A673 (cell line): ENCODE data around the gene DHRS12. TPM values are rescaled to one million over a fixed set of nuclear protein-coding genes. Genes with fewer than 3 reads are reported as not detected.
"Not testable (repeated sequence)": the region's sequence is repeated elsewhere in the genome, so short reads cannot be mapped to it uniquely, and the experiment has no call there.

Experiments used
- BruUV-seq: library from RNA; stranded (reverse); fragments of 400-500 nt; replicated peaks from 2 replicates; lab custom pipeline; 2021; lab: Mats Ljungman, UMichigan
- CTCF ChIA-PET: fragments of 300-600 bp; sonication (Branson Sonifier 250); formaldehyde crosslinking; loops from one replicate; lab custom pipeline; 2022; ENCODE audit warnings: antibody characterized with exemption; lab: Charles Lee
- POLR2A ChIA-PET: fragments of 300-600 bp; sonication (Branson Sonifier 250); formaldehyde crosslinking; loops from one replicate; lab custom pipeline; 2022; ENCODE audit warnings: antibody characterized with exemption; ENCODE audit not compliant: low non-redundant PET; lab: Charles Lee
- DNase-seq: peaks from one replicate; pipeline ENCODE4 v3.0.0-alpha.2; 2015; ENCODE audit warnings: low spot score
- H3K27ac ChIP-seq: fragments of 200-600 bp; sonication (generic); 2 replicates; pipeline ENCODE4 v1.5.1; 2016; ENCODE audit warnings: mixed run types, low read depth, mild to moderate bottlenecking, mixed read lengths, antibody characterized with exemption, low read length; ENCODE audit not compliant: poor library complexity, severe bottlenecking
- H3K27me3 ChIP-seq: fragments of 200-600 bp; sonication (generic); replicated peaks from 2 replicates; pipeline ENCODE4 v1.6.1; 2017; ENCODE audit warnings: mixed run types, low read depth, mild to moderate bottlenecking, mixed read lengths, antibody characterized with exemption, low read length; ENCODE audit not compliant: insufficient read depth, poor library complexity
- H3K36me3 ChIP-seq: fragments of 200-600 bp; sonication (generic); 2 replicates; pipeline ENCODE4 v1.6.1; 2016; ENCODE audit warnings: mixed run types, mild to moderate bottlenecking, mixed read lengths, antibody characterized with exemption, low read length; ENCODE audit not compliant: insufficient read depth, poor library complexity, severe bottlenecking
- H3K4me1 ChIP-seq: fragments of 200-600 bp; sonication (generic); 2 replicates; pipeline ENCODE4 v1.6.1; 2017; ENCODE audit warnings: mixed run types, mild to moderate bottlenecking, mixed read lengths, antibody characterized with exemption, low read length; ENCODE audit not compliant: insufficient read depth, poor library complexity, severe bottlenecking
- H3K4me3 ChIP-seq: fragments of 200-600 bp; sonication (generic); 2 replicates; pipeline ENCODE4 v1.5.1; 2016; ENCODE audit warnings: low read depth, mixed run types, mild to moderate bottlenecking, mixed read lengths, low read length; ENCODE audit not compliant: poor library complexity, severe bottlenecking
- H3K9me3 ChIP-seq: fragments of 200-600 bp; sonication (generic); 2 replicates; pipeline ENCODE4 v1.6.1; 2016; ENCODE audit warnings: mixed run types, low read depth, mild to moderate bottlenecking, mixed read lengths, antibody characterized with exemption, low read length; ENCODE audit not compliant: poor library complexity, severe bottlenecking
- EZH2 ChIP-seq: fragments of 200-600 bp; sonication (generic); IDR thresholded peaks from 2 replicates; pipeline ENCODE4 v1.6.1; 2017; ENCODE audit warnings: borderline replicate concordance, low read depth, mild to moderate bottlenecking, mixed read lengths, antibody characterized with exemption, low read length; ENCODE audit not compliant: poor library complexity, severe bottlenecking
- intact Hi-C: fragments of 100-400 bp; cut with micrococcal nuclease; formaldehyde crosslinking; loops from one replicate; pipeline ENCODE4 v1.10.0; 2022; ENCODE audit not compliant: unreplicated experiment
- total RNA-seq: library from RNA; stranded (reverse); gene quantifications from 2 replicates; pipeline ENCODE4 v1.2.3, GENCODE V29; 2021
- TF ChIP-seq, protein P1 (sequence below): fragments of 300-800, 200-600 bp; sonication (generic); conservative IDR thresholded peaks from 2 replicates; pipeline ENCODE4 v1.5.1; 2017; ENCODE audit warnings: low read depth, mild to moderate bottlenecking, antibody characterized with exemption, low read length, moderate library complexity, mixed read lengths

The DHRS12 gene
- total RNA-seq, 1 experiment from 2014 or later: 2.8 TPM

GRCh38 chr13:51827254-51827653, 23.3 kb upstream of the DHRS12 start:
- Histone ChIP-seq H3K4me3 (no peak overlapping the region), H3K36me3 (no peaks in the 10 kb centered on the region), H3K27me3 (no peaks in the 10 kb centered on the region), H3K9me3 (no peaks in the 10 kb centered on the region), H3K27ac (no peak overlapping the region), H3K4me1 (no peaks in the 10 kb centered on the region)
- DNase-seq: no peak
- BruUV-seq: no TSS peak
- TF ChIP-seq EZH2: no peak
- TF ChIP-seq, protein P1, sequence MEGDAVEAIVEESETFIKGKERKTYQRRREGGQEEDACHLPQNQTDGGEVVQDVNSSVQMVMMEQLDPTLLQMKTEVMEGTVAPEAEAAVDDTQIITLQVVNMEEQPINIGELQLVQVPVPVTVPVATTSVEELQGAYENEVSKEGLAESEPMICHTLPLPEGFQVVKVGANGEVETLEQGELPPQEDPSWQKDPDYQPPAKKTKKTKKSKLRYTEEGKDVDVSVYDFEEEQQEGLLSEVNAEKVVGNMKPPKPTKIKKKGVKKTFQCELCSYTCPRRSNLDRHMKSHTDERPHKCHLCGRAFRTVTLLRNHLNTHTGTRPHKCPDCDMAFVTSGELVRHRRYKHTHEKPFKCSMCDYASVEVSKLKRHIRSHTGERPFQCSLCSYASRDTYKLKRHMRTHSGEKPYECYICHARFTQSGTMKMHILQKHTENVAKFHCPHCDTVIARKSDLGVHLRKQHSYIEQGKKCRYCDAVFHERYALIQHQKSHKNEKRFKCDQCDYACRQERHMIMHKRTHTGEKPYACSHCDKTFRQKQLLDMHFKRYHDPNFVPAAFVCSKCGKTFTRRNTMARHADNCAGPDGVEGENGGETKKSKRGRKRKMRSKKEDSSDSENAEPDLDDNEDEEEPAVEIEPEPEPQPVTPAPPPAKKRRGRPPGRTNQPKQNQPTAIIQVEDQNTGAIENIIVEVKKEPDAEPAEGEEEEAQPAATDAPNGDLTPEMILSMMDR: no peak
- CTCF ChIA-PET: no interaction called here
- POLR2A ChIA-PET: no interaction called here
- intact Hi-C loops: no loop called here

DNA sequence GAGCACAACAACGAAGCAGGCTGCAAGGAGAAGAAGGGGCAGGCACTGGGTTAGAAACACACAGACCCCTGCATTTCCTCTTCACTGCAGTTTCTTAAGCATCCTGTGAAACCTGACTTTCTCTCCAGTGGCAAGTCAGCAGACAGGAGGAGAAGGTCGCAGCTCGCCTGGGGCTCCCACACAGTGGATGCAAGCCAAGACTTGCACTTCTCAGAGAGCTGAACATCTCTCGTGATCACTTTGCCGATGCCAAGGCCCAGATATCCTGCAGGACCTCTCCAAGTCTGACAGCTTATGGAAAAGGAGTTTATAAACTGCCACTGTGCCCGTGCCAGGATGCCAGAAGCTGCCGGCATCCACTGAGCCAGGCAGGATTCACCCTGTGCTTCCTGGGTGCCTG, 22.6 kb upstream of the DHRS12 start:
- no peak for DNase-seq
- CTCF ChIA-PET: no interaction called here
- no peak overlapping the region for H3K4me3 ChIP-seq
- H3K4me1 ChIP-seq: no peaks in the 10 kb centered on the region
- no peaks in the 10 kb centered on the region for H3K9me3 ChIP-seq
- POLR2A ChIA-PET: no interaction called here
- intact Hi-C loops: no loop called here
- no peak for TF ChIP-seq EZH2
- no peaks in the 10 kb centered on the region for H3K36me3 ChIP-seq
- BruUV-seq: no TSS peak
- no peak overlapping the region for H3K27ac ChIP-seq
- H3K27me3 ChIP-seq: no peaks in the 10 kb centered on the region

DNA sequence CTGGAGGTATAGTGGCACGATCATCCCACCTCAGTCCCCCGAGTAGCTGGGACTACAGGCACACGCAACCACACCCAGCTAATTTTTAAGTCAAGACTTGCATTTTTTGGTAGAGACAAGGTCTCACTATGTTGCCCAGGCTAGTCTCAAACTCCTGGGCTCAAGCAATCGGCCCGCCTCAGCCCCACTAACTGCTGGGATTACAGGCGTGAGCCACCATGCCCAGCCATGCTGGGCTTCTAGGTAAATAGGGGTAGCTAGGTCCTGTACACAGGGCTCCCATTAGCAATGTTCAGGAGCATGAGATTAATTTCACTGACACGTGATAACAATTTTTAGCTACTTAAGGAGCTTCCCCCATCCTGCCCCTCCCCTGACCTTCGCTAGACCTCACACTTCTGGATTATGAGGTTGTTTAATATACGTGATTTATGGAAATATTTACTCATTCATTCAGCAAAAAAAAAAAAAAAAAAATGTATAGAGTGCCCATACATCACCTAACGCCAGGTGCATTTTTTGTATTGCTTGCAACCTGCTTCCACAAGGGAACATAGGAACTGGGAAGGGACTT, 21.8 kb upstream of the DHRS12 start:
- no peaks in the 10 kb centered on the region for H3K36me3 ChIP-seq
- BruUV-seq: no TSS peak
- H3K4me3 ChIP-seq: no peak overlapping the region
- no peak overlapping the region for H3K27ac ChIP-seq
- no peak for DNase-seq
- no peak for TF ChIP-seq EZH2
- TF ChIP-seq, protein P1: no peak
- intact Hi-C loops: no loop called here
- CTCF ChIA-PET: interaction anchor here (0.7 to 1.0 kb wide), 2 partner anchors 9 to 381 kb away, joined by 3 to 4 read pairs; no protein-coding TSS in a partner anchor
- H3K9me3 ChIP-seq: no peaks in the 10 kb centered on the region
- POLR2A ChIA-PET: interaction anchor here (0.6 kb wide), 1 partner anchor 39 kb away, joined by 3 read pairs; no protein-coding TSS in a partner anchor
- no peaks in the 10 kb centered on the region for H3K27me3 ChIP-seq
- H3K4me1 ChIP-seq: no peaks in the 10 kb centered on the region

- Histone ChIP-seq H3K27ac (no peak overlapping the region), H3K4me3 (no peak overlapping the region), H3K27me3 (no peaks in the 10 kb centered on the region), H3K36me3 (no peaks in the 10 kb centered on the region), H3K4me1 (peaks cover 3% of the 10 kb centered on the region), H3K9me3 (no peaks in the 10 kb centered on the region)
- ChIA-PET POLR2A (interaction anchor here (0.6 kb wide), 1 partner anchor 38 kb away, joined by 3 read pairs; no protein-coding TSS in a partner anchor), CTCF (interaction anchor here (0.7 to 1.0 kb wide), 2 partner anchors 9 to 380 kb away, joined by 3 to 4 read pairs; no protein-coding TSS in a partner anchor)
- no peak for TF ChIP-seq EZH2
- TF ChIP-seq, protein P1: no peak
- intact Hi-C loops: no loop called here
- no TSS peak for BruUV-seq
- DNase-seq: no peak
These were observed 21.2 kb upstream of the DHRS12 start for GRCh38 chr13:51825165-51825592.

GRCh38 chr13:51824712-51825111, 20.7 kb upstream of the DHRS12 start:
- H3K27ac ChIP-seq, DNase-seq, H3K27me3 ChIP-seq, BruUV-seq, H3K9me3 ChIP-seq, H3K36me3 ChIP-seq, intact Hi-C loops, H3K4me1 ChIP-seq, POLR2A ChIA-PET, H3K4me3 ChIP-seq: not testable (repeated sequence)
- CTCF ChIA-PET: interaction anchor here (0.7 kb wide), 1 partner anchor 10 kb away, joined by 4 read pairs; no protein-coding TSS in a partner anchor
